VCaP (cell line): ENCODE measurements around the gene ERC2.

Source experiments
- H3K27ac ChIP-seq: fragments of 450-650 bp; 2 replicates; pipeline ENCODE4 v1.5.1; 2017
- CTCF ChIP-seq: fragments of 450-650 bp; conservative IDR thresholded peaks from 2 replicates; pipeline ENCODE4 v1.5.1; 2017; ENCODE audit warnings: mild to moderate bottlenecking, moderate library complexity

Gene ERC2

GRCh38 chr3:55823829-55824228 is 644.4 kb downstream of the ERC2 start:
- no peak for TF ChIP-seq CTCF

GRCh38 chr3:55823001-55823400 is 645.3 kb downstream of the ERC2 start:
- no peak for TF ChIP-seq CTCF
- H3K27ac ChIP-seq, result no peak overlapping the region

More at GRCh38 chr3:55823829-55824228, 644.4 kb downstream of the ERC2 start:
- H3K27ac ChIP-seq, result no peak overlapping the region

- no peak for TF ChIP-seq CTCF
- peak overlapping the region; percentile 58 for H3K27ac ChIP-seq
These were observed 649.3 kb downstream of the ERC2 start for GRCh38 chr3:55819005-55819404.

- TF ChIP-seq CTCF, result no peak
- peak overlapping the region; percentile 58 for H3K27ac ChIP-seq
These were observed 649.8 kb downstream of the ERC2 start for GRCh38 chr3:55818485-55818884.

GRCh38 chr3:55816794-55817576 is 651.3 kb downstream of the ERC2 start:
- no peak; the same call in 1 of the 2 replicates for TF ChIP-seq CTCF
- peak overlapping the region; percentile 58 for H3K27ac ChIP-seq

GRCh38 chr3:55815262-55815661 is 653.0 kb downstream of the ERC2 start:
- no peak for TF ChIP-seq CTCF
- H3K27ac ChIP-seq, result no peak overlapping the region

GRCh38 chr3:55813268-55814097 is 654.8 kb downstream of the ERC2 start:
- TF ChIP-seq CTCF, result no peak
- H3K27ac ChIP-seq, result no peak overlapping the region
